Hepatocyte (in vitro differentiated cells): ENCODE measurements around the gene XPNPEP1. TPM values are rescaled to one million over a fixed set of nuclear protein-coding genes. Genes with fewer than 3 reads are reported as not detected.

Experiments
- DNase-seq: peaks from one replicate; pipeline ENCODE4 v3.0.0-alpha.2; 2016; ENCODE audit warnings: low spot score
- H2AFZ ChIP-seq: fragments of 200-600 bp; sonication (generic); 2 replicates; pipeline ENCODE4 v1.6.0; 2016; ENCODE audit warnings: antibody characterized with exemption, mild to moderate bottlenecking
- H3K27ac ChIP-seq: fragments of 200-600 bp; sonication (generic); 2 replicates; pipeline ENCODE4 v1.5.1; 2016; ENCODE audit warnings: mild to moderate bottlenecking
- H3K27me3 ChIP-seq: fragments of 200-600 bp; sonication (generic); 2 replicates; pipeline ENCODE4 v1.6.1; 2016
- H3K36me3 ChIP-seq: fragments of 200-600 bp; sonication (generic); replicated peaks from 2 replicates; pipeline ENCODE4 v1.5.1; 2016; ENCODE audit warnings: low read depth; ENCODE audit not compliant: insufficient read depth
- H3K4me1 ChIP-seq: fragments of 200-600 bp; sonication (generic); 2 replicates; pipeline ENCODE4 v1.5.1; 2016; ENCODE audit warnings: mild to moderate bottlenecking, moderate library complexity; ENCODE audit not compliant: insufficient read depth
- H3K4me2 ChIP-seq: fragments of 200-600 bp; sonication (generic); 2 replicates; pipeline ENCODE4 v1.6.0; 2016
- H3K4me3 ChIP-seq: fragments of 200-600 bp; sonication (generic); 2 replicates; pipeline ENCODE4 v1.5.1; 2016; ENCODE audit warnings: mild to moderate bottlenecking
- H3K79me2 ChIP-seq: fragments of 200-600 bp; sonication (generic); 2 replicates; pipeline ENCODE4 v1.6.0; 2017; ENCODE audit warnings: mild to moderate bottlenecking
- H3K9me2 ChIP-seq: fragments of 200-600 bp; sonication (generic); replicated peaks from 2 replicates; pipeline ENCODE4 v1.6.0; 2017; ENCODE audit warnings: mild to moderate bottlenecking; ENCODE audit not compliant: insufficient read depth
- H3K9me3 ChIP-seq: fragments of 200-600 bp; sonication (generic); 2 replicates; pipeline ENCODE4 v1.5.1; 2016; ENCODE audit warnings: low read depth, mild to moderate bottlenecking
- H4K20me1 ChIP-seq: fragments of 200-600 bp; sonication (generic); 2 replicates; pipeline ENCODE4 v1.6.0; 2016; ENCODE audit warnings: mild to moderate bottlenecking; ENCODE audit not compliant: insufficient read depth, poor library complexity, severe bottlenecking
- CTCF ChIP-seq: fragments of 200-600 bp; sonication (generic); IDR thresholded peaks from 2 replicates; pipeline ENCODE4 v1.5.1; 2016; ENCODE audit warnings: antibody characterized with exemption, mild to moderate bottlenecking; ENCODE audit not compliant: poor library complexity
- EZH2 ChIP-seq: fragments of 200-600 bp; sonication (generic); IDR thresholded peaks from 2 replicates; pipeline ENCODE4 v1.6.1; 2016; ENCODE audit warnings: antibody characterized with exemption, mild to moderate bottlenecking, borderline replicate concordance
- EZH2phosphoT487 ChIP-seq: fragments of 200-600 bp; sonication (generic); IDR thresholded peaks from one replicate; pipeline ENCODE4 v1.6.1; 2018; ENCODE audit warnings: antibody characterized with exemption, mild to moderate bottlenecking, low read depth, moderate library complexity; ENCODE audit not compliant: unreplicated experiment, severe bottlenecking
- WGBS: methylation state at CpG from one replicate; pipeline ENCODE4 v1.1.6; 2016; ENCODE audit warnings: low lambda C conversion rate; ENCODE audit errors: missing lambda C conversion rate; 5-methylcytosine and 5-hydroxymethylcytosine counted together
- polyA plus RNA-seq: library from polyadenylated mRNA; unstranded; fragments of >200 nt; fragmentation: Nextera tagmentation; extraction: Ambion mirVana; gene quantifications from 2 replicates; pipeline ENCODE4 v1.2.1, GENCODE V29; 2016
- total RNA-seq: library from RNA; depleted of rRNA; stranded (reverse); fragments of >200 nt; gene quantifications from 2 replicates; pipeline ENCODE4 v1.2.3, GENCODE V29; 2014

XPNPEP1 gene
- total and polyA plus RNA-seq, 2 experiments from 2014 or later = 55.5 to 99.4 TPM

GRCh38 chr10:109969760-109970346, 46.5 kb upstream of the XPNPEP1 start:
- Histone ChIP-seq H3K4me3 (no peak overlapping the region), H3K27ac (peak overlapping the region; percentile 83), H3K36me3 (no peaks in the 10 kb centered on the region), H2AFZ (no peak overlapping the region), H3K27me3 (no peaks in the 10 kb centered on the region), H4K20me1 (no peaks in the 10 kb centered on the region), H3K9me3 (no peaks in the 10 kb centered on the region), H3K4me2 (peak overlapping the region; percentile 44), H3K79me2 (no peaks in the 10 kb centered on the region), H3K4me1 (peaks cover 79% of the 10 kb centered on the region), H3K9me2 (no peaks in the 10 kb centered on the region)
- no peak for DNase-seq
- TF ChIP-seq EZH2phosphoT487 (no peak), EZH2 (no peak), CTCF (no peak)
- 83% methylated on average over 8 of the region's 8 CpGs for WGBS

- Histone ChIP-seq H3K4me2 (peak overlapping the region; percentile 44), H4K20me1 (no peaks in the 10 kb centered on the region), H3K79me2 (no peaks in the 10 kb centered on the region), H3K27ac (peak overlapping the region; percentile 83), H3K4me3 (no peak overlapping the region), H3K27me3 (no peaks in the 10 kb centered on the region), H3K4me1 (peaks cover 79% of the 10 kb centered on the region), H3K36me3 (no peaks in the 10 kb centered on the region), H3K9me3 (no peaks in the 10 kb centered on the region), H3K9me2 (no peaks in the 10 kb centered on the region), H2AFZ (no peak overlapping the region)
- no peak for DNase-seq
- TF ChIP-seq EZH2phosphoT487 = no peak
- TF ChIP-seq CTCF = no peak
- 73% methylated on average over 14 of the region's 14 CpGs for WGBS
Measured at GRCh38 chr10:109968953-109969759, 45.8 kb upstream of the XPNPEP1 start.

GRCh38 chr10:109967739-109968088, 44.4 kb upstream of the XPNPEP1 start:
- Histone ChIP-seq H3K27me3 (no peaks in the 10 kb centered on the region), H2AFZ (no peak overlapping the region), H3K79me2 (no peaks in the 10 kb centered on the region), H3K9me2 (no peaks in the 10 kb centered on the region), H3K4me3 (no peak overlapping the region), H4K20me1 (no peaks in the 10 kb centered on the region), H3K4me2 (peak overlapping the region; percentile 66), H3K9me3 (no peaks in the 10 kb centered on the region), H3K4me1 (peaks cover 72% of the 10 kb centered on the region), H3K36me3 (no peaks in the 10 kb centered on the region), H3K27ac (peak overlapping the region; percentile 88)
- no peak for DNase-seq
- TF ChIP-seq EZH2 = no peak
- no peak for TF ChIP-seq EZH2phosphoT487
- TF ChIP-seq CTCF = no peak
